ENCODE measurements around the gene GPR143.

GPR143 gene

GRCh38 chrX:9758021-9758638 is 7.5 kb downstream of the GPR143 start:
- TF ChIP-seq TOX (CRISPR knock-in tag; IDR thresholded peaks at IDR 0.05; ENCODE audit: borderline replicate concordance) (no peak), SNAI2 (CRISPR knock-in tag; IDR thresholded peaks at IDR 0.05) (no peak), GLIS3 (CRISPR knock-in tag; IDR thresholded peaks at IDR 0.05) (no peak), POU6F1 (CRISPR knock-in tag; IDR thresholded peaks at IDR 0.05; ENCODE audit: borderline replicate concordance, low read depth) (no peak), CSDC2 (CRISPR knock-in tag; IDR thresholded peaks at IDR 0.05) (no peak), ZNF70 (CRISPR knock-in tag; IDR thresholded peaks at IDR 0.05) (no peak), PATZ1 (CRISPR knock-in tag; IDR thresholded peaks at IDR 0.05; ENCODE audit: borderline replicate concordance) (no peak), ZFP3 (CRISPR knock-in tag; IDR thresholded peaks at IDR 0.05) (no peak), ARNTL (CRISPR knock-in tag; IDR thresholded peaks at IDR 0.05; ENCODE audit: borderline replicate concordance, low read depth) (no peak), ZC3H10 (CRISPR knock-in tag; IDR thresholded peaks at IDR 0.05) (no peak), TCF4 (CRISPR knock-in tag; IDR thresholded peaks at IDR 0.05; ENCODE audit: borderline replicate concordance) (no peak), CSRNP3 (CRISPR knock-in tag; IDR thresholded peaks at IDR 0.05) (no peak), PPARA (CRISPR knock-in tag; IDR thresholded peaks at IDR 0.05; ENCODE audit: borderline replicate concordance) (no peak), CREB5 (CRISPR knock-in tag; IDR thresholded peaks at IDR 0.05; ENCODE audit: low read depth) (no peak), ISL1 (CRISPR knock-in tag; IDR thresholded peaks at IDR 0.05) (no peak)
- no peak for ATAC-seq

- TF ChIP-seq CSRNP3 (CRISPR knock-in tag; IDR thresholded peaks at IDR 0.05) (no peak), ZFP30 (CRISPR knock-in tag; IDR thresholded peaks at IDR 0.05) (no peak), BACH2 (CRISPR knock-in tag; IDR thresholded peaks at IDR 0.05; ENCODE audit: borderline replicate concordance) (no peak), TOX (CRISPR knock-in tag; IDR thresholded peaks at IDR 0.05; ENCODE audit: borderline replicate concordance) (no peak), OSR1 (CRISPR knock-in tag; IDR thresholded peaks at IDR 0.05) (no peak), ARNTL (CRISPR knock-in tag; IDR thresholded peaks at IDR 0.05; ENCODE audit: borderline replicate concordance, low read depth) (no peak), ISL1 (CRISPR knock-in tag; IDR thresholded peaks at IDR 0.05) (no peak), ZNF565 (CRISPR knock-in tag; conservative IDR thresholded peaks at IDR 0.05; ENCODE audit: low read depth) (no peak), ZFP3 (CRISPR knock-in tag; IDR thresholded peaks at IDR 0.05) (no peak), ZC3H10 (CRISPR knock-in tag; IDR thresholded peaks at IDR 0.05) (no peak), ESRRG (CRISPR knock-in tag; IDR thresholded peaks at IDR 0.05) (no peak)
- ATAC-seq = no peak
Measured at GRCh38 chrX:9757366-9757765, 8.3 kb downstream of the GPR143 start.

GRCh38 chrX:9749146-9749692 is 16.4 kb downstream of the GPR143 start:
- no peak for ATAC-seq

More at GRCh38 chrX:9749146-9749692, 16.4 kb downstream of the GPR143 start:
- no peak for TF ChIP-seq BACH2 (CRISPR knock-in tag; IDR thresholded peaks at IDR 0.05; ENCODE audit: borderline replicate concordance)
- no peak for TF ChIP-seq ZFP30 (CRISPR knock-in tag; IDR thresholded peaks at IDR 0.05)
- no peak for TF ChIP-seq ZFP3 (CRISPR knock-in tag; IDR thresholded peaks at IDR 0.05)
- no peak for TF ChIP-seq ZNF565 (CRISPR knock-in tag; conservative IDR thresholded peaks at IDR 0.05; ENCODE audit: low read depth)
- no peak for TF ChIP-seq ZC3H10 (CRISPR knock-in tag; IDR thresholded peaks at IDR 0.05)
- no peak for TF ChIP-seq PATZ1 (CRISPR knock-in tag; IDR thresholded peaks at IDR 0.05; ENCODE audit: borderline replicate concordance)
